Thymus (tissue), 11 donors: ENCODE results near the gene KIRREL3. TPM values are rescaled to one million over a fixed set of nuclear protein-coding genes. Genes with fewer than 3 reads are reported as not detected.

Experiments
- DNase-seq, 9 donors: peaks; one replicate each; pipeline ENCODE4 v3.0.0-alpha.2; 2013; ENCODE audit warnings: low spot score in 9 of 9, low read depth in 6 of 9, missing footprints in 1 of 9
- H3K27ac ChIP-seq, 2 donors: one replicate each; pipeline ENCODE4 v1.5.1; 2013; ENCODE audit warnings: control low read depth in 1 of 2, low read depth in 1 of 2, low read length in 1 of 2, mild to moderate bottlenecking in 1 of 2, moderate library complexity in 1 of 2
- H3K27me3 ChIP-seq, 2 donors: one replicate each; pipeline ENCODE4 v1.5.1; 2013; ENCODE audit warnings: low read length in 1 of 2; ENCODE audit not compliant: control insufficient read depth in 2 of 2, insufficient read depth in 1 of 2
- H3K36me3 ChIP-seq, 2 donors: one replicate each; pipeline ENCODE4 v1.5.1; 2013; ENCODE audit warnings: low read length in 1 of 2, mild to moderate bottlenecking in 1 of 2, moderate library complexity in 1 of 2; ENCODE audit not compliant: control insufficient read depth in 2 of 2, insufficient read depth in 2 of 2
- H3K4me1 ChIP-seq, 2 donors: one replicate each; pipeline ENCODE4 v1.5.1; 2013; ENCODE audit warnings: low read length in 2 of 2; ENCODE audit not compliant: control insufficient read depth in 2 of 2, insufficient read depth in 2 of 2
- H3K4me3 ChIP-seq, 2 donors: one replicate each; pipeline ENCODE4 v1.5.1; 2013; ENCODE audit warnings: low read length in 2 of 2, control low read depth in 1 of 2, mild to moderate bottlenecking in 1 of 2
- H3K9me3 ChIP-seq, 2 donors: one replicate each; pipeline ENCODE4 v1.5.1; 2013; ENCODE audit warnings: low read length in 1 of 2, mild to moderate bottlenecking in 1 of 2; ENCODE audit not compliant: control insufficient read depth in 2 of 2, insufficient read depth in 1 of 2
- WGBS: extraction: QIAGEN DNeasy Blood & Tissue Kit; methylation state at CpG from one replicate; pipeline ENCODE4 v1.1.7; 2013; 5-methylcytosine and 5-hydroxymethylcytosine counted together
- polyA plus RNA-seq: library from polyadenylated mRNA; stranded (reverse); fragments of 200-250 nt; gene quantifications from one replicate; pipeline ENCODE4 v1.2.3, GENCODE V29; 2013
- total RNA-seq: library from RNA; stranded (reverse); fragments of 120-200 nt; gene quantifications from one replicate; pipeline ENCODE4 v1.2.4, GENCODE V29; 2013
- donor health status: healthy.

Gene KIRREL3
- total and polyA plus RNA-seq, 2 donors, result 0.09 to 0.14 TPM

DNA sequence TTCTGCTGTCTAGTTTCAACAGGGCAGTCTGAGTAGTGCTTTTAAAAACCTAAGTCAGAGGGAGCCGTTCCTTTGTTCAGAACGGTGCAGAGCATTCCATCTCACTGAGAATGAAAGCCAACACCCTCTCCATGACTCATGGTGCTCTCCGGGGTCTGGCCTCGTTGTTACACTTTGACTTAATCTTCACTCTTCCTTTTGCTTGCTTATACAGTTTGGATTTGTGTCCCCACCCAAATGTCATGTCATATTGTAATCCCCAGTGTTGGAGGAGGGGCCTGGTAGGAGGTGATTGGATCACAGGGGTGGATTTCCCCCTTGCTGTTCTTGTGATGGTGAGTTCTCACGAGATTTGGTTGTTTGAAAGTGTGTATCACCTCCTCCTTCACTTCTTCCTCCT, 352.8 kb downstream of the KIRREL3 start:
- no peak for DNase-seq
- no peaks in the 10 kb centered on the region for H3K9me3 ChIP-seq
- H3K4me1 ChIP-seq, result no peaks in the 10 kb centered on the region
- no peaks in the 10 kb centered on the region for H3K27me3 ChIP-seq
- 81% methylated on average over 5 of the region's 5 CpGs for WGBS
- no peaks in the 10 kb centered on the region for H3K36me3 ChIP-seq
- H3K27ac ChIP-seq, result no peak overlapping the region
- H3K4me3 ChIP-seq, result no peak overlapping the region

GRCh38 chr11:126646701-126647557, 353.6 kb downstream of the KIRREL3 start:
- Histone ChIP-seq H3K4me1 (no peaks in the 10 kb centered on the region), H3K36me3 (no peaks in the 10 kb centered on the region), H3K27me3 (no peaks in the 10 kb centered on the region), H3K4me3 (no peak overlapping the region), H3K27ac (no peak overlapping the region), H3K9me3 (no peaks in the 10 kb centered on the region)
- DNase-seq, result no peak
- 93% methylated on average over 10 of the region's 10 CpGs for WGBS

GRCh38 chr11:126645186-126645585, 355.4 kb downstream of the KIRREL3 start:
- Histone ChIP-seq H3K27me3 (no peaks in the 10 kb centered on the region), H3K9me3 (no peaks in the 10 kb centered on the region), H3K4me3 (no peak overlapping the region), H3K27ac (no peak overlapping the region), H3K36me3 (no peaks in the 10 kb centered on the region), H3K4me1 (no peaks in the 10 kb centered on the region)
- no peak for DNase-seq
- 90% methylated on average over 7 of the region's 7 CpGs for WGBS

GRCh38 chr11:126640186-126640585, 360.4 kb downstream of the KIRREL3 start:
- DNase-seq, result no peak
- H3K9me3 ChIP-seq, result no peaks in the 10 kb centered on the region
- 84% methylated on average over 12 of the region's 12 CpGs for WGBS
- H3K27ac ChIP-seq, result no peak overlapping the region
- H3K36me3 ChIP-seq, result no peaks in the 10 kb centered on the region
- H3K27me3 ChIP-seq, result peaks cover 0 to 6% of the 10 kb centered on the region in 2 donors
- no peaks in the 10 kb centered on the region for H3K4me1 ChIP-seq
- H3K4me3 ChIP-seq, result no peak overlapping the region

DNA sequence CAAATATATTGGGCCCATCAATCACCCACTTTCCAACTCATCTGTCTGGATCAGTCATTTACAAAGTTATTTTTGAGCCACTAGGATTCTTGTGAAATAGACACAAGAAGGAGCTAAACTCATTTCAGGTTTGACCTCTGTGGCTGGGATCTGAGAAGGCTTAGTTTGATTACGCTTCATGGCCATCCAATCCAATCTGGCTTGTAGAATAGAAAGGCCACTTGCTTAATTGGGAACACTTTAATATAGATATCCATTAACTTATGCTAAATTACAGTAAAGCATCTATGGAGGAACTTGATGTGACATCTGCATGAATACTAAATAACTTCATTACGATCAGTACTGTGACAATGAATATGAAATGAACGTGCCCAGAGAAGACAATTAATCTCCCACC, 360.9 kb downstream of the KIRREL3 start:
- H3K4me3 ChIP-seq, result no peak overlapping the region

GRCh38 chr11:126638648-126639047, 361.9 kb downstream of the KIRREL3 start:
- Histone ChIP-seq H3K9me3 (no peaks in the 10 kb centered on the region), H3K4me3 (no peak overlapping the region), H3K4me1 (no peaks in the 10 kb centered on the region), H3K36me3 (no peaks in the 10 kb centered on the region), H3K27ac (no peak overlapping the region), H3K27me3 (peaks cover 0 to 6% of the 10 kb centered on the region in 2 donors)
- 49% methylated on average over 5 of the region's 5 CpGs for WGBS
- DNase-seq, result no peak

More for the DNA sequence above, 360.9 kb downstream of the KIRREL3 start:
- Histone ChIP-seq H3K27me3 (peaks cover 0 to 6% of the 10 kb centered on the region in 2 donors), H3K36me3 (no peaks in the 10 kb centered on the region), H3K9me3 (no peaks in the 10 kb centered on the region), H3K27ac (no peak overlapping the region), H3K4me1 (no peaks in the 10 kb centered on the region)
- WGBS, result 95% methylated on average over 3 of the region's 3 CpGs
- no peak for DNase-seq

DNA sequence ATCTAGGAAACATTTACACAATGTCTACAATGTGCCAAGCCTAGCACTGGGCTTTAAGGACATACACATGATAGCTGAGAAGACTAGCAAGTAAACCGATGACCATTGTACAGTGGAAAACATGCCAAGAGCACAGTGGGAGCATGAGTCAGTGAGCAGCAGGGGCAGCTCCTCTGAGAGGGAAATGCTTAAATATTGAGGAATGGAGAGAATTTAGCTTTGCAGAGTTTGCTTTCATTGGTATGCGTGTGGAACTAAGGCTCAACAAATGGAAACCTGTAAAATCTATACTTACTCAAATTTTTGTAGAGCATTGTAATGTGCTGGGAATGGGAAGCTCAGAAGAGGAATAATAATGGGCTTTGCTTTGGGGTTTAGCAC, 362.8 kb downstream of the KIRREL3 start:
- no peaks in the 10 kb centered on the region for H3K9me3 ChIP-seq
- H3K36me3 ChIP-seq, result no peaks in the 10 kb centered on the region
- no peaks in the 10 kb centered on the region for H3K4me1 ChIP-seq
- no peak overlapping the region for H3K4me3 ChIP-seq
- no peak for DNase-seq
- 95% methylated on average over 2 of the region's 2 CpGs for WGBS
- peaks cover 0 to 6% of the 10 kb centered on the region in 2 donors for H3K27me3 ChIP-seq
- no peak overlapping the region for H3K27ac ChIP-seq

GRCh38 chr11:126636911-126637794, 363.4 kb downstream of the KIRREL3 start:
- H3K4me1 ChIP-seq, result no peaks in the 10 kb centered on the region
- H3K4me3 ChIP-seq, result no peak overlapping the region
- no peak for DNase-seq
- WGBS, result 82% methylated on average over 5 of the region's 5 CpGs
- H3K9me3 ChIP-seq, result no peaks in the 10 kb centered on the region
- H3K36me3 ChIP-seq, result no peaks in the 10 kb centered on the region
- H3K27me3 ChIP-seq, result peaks cover 0 to 6% of the 10 kb centered on the region in 2 donors
- no peak overlapping the region for H3K27ac ChIP-seq

DNA sequence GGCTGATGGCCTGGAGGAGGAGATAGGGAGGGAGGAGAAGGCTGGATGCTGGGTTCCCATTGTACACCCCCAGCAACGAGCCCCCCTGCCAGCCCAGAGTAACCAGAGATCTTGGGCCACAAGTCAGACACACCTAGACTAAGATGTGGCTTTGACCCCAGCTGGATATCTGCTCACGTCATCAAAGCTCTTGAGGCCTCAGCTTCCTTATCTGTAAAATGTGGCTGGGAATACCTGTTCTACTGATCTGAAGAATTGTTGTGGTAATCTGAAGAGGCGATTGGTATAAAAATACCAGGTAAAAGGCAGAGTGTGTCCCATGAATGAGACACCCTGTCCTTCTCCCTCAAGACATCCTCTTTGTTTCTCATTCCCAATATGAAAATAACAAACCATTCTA, 365.1 kb downstream of the KIRREL3 start:
- 88% methylated on average over 3 of the region's 3 CpGs for WGBS
- peaks cover 0 to 6% of the 10 kb centered on the region in 2 donors for H3K27me3 ChIP-seq
- H3K4me3 ChIP-seq, result no peak overlapping the region
- no peak for DNase-seq
- H3K36me3 ChIP-seq, result no peaks in the 10 kb centered on the region
- H3K9me3 ChIP-seq, result no peaks in the 10 kb centered on the region
- H3K27ac ChIP-seq, result no peak overlapping the region
- H3K4me1 ChIP-seq, result no peaks in the 10 kb centered on the region
